IMR-90 (cell line): ENCODE measurements around the gene PRKAR1B. TPM values are rescaled to one million over a fixed set of nuclear protein-coding genes. Genes with fewer than 3 reads are reported as not detected.

Source experiments
- ATAC-seq: fragments of 200-7000 bp; cut with Tn5 transposase; 2 replicates; pipeline ENCODE4 v1.9.1; 2020; ENCODE audit warnings: low read depth, mild to moderate bottlenecking, moderate library complexity
- BruUV-seq: library from RNA; stranded (reverse); fragments of 400-500 nt; replicated peaks from 2 replicates; lab custom pipeline; 2021; lab: Mats Ljungman, UMichigan
- CTCF ChIA-PET: fragments of 300-600 bp; formaldehyde crosslinking; extraction: SDS; loops from one replicate; lab custom pipeline; 2021; ENCODE audit warnings: antibody characterized with exemption; lab: Yijun Ruan, JAX
- POLR2A ChIA-PET: fragments of 300-600 bp; sonication (Branson Sonifier 250); formaldehyde crosslinking; loops from one replicate; lab custom pipeline; 2022; ENCODE audit warnings: antibody characterized with exemption; ENCODE audit not compliant: unreplicated experiment; lab: Charles Lee
- DNase-seq: peaks from one replicate; pipeline ENCODE4 v3.0.0; 2013
- H2AFZ ChIP-seq: replicated peaks from 2 replicates; pipeline ENCODE3; 2013; ENCODE audit warnings: low read length, mild to moderate bottlenecking; ENCODE audit not compliant: poor library complexity
- H2AK5ac ChIP-seq: 2 replicates; pipeline ENCODE4 v1.6.1; 2013; ENCODE audit warnings: low read depth, low read length, inconsistent platforms
- H2AK9ac ChIP-seq: replicated peaks from 2 replicates; pipeline ENCODE3; 2013; ENCODE audit warnings: mild to moderate bottlenecking, low read depth, low read length, moderate library complexity; ENCODE audit not compliant: poor library complexity
- H2BK120ac ChIP-seq: 2 replicates; pipeline ENCODE4 v1.6.1; 2013; ENCODE audit warnings: low read depth, low read length, inconsistent platforms
- H2BK15ac ChIP-seq: 3 replicates; pipeline ENCODE4 v1.6.1; 2013; ENCODE audit warnings: low read depth, low read length, inconsistent platforms
- H2BK20ac ChIP-seq: 2 replicates; pipeline ENCODE4 v1.6.1; 2013; ENCODE audit warnings: low read depth, mild to moderate bottlenecking, inconsistent platforms, low read length, moderate library complexity
- H2BK5ac ChIP-seq: 2 replicates; pipeline ENCODE4 v1.6.1; 2013; ENCODE audit warnings: mild to moderate bottlenecking, low read depth, low read length, inconsistent platforms; ENCODE audit not compliant: poor library complexity, severe bottlenecking
- H3K14ac ChIP-seq: replicated peaks from 2 replicates; pipeline ENCODE4 v1.6.1; 2013; ENCODE audit warnings: low read depth, low read length, inconsistent platforms
- H3K18ac ChIP-seq: 2 replicates; pipeline ENCODE4 v1.6.1; 2013; ENCODE audit warnings: low read depth, low read length, control low read depth
- H3K23ac ChIP-seq: 2 replicates; pipeline ENCODE4 v1.6.1; 2013; ENCODE audit warnings: low read depth, low read length, inconsistent platforms
- H3K27ac ChIP-seq: 2 replicates; pipeline ENCODE4 v1.5.1; 2013; ENCODE audit warnings: mild to moderate bottlenecking, control low read depth, low read length; ENCODE audit not compliant: insufficient read depth
- H3K27me3 ChIP-seq: 2 replicates; pipeline ENCODE4 v1.6.1; 2013; ENCODE audit warnings: low read length; ENCODE audit not compliant: control insufficient read depth, insufficient read depth
- H3K36me3 ChIP-seq: 2 replicates; pipeline ENCODE4 v1.6.1; 2013; ENCODE audit warnings: low read length, mixed read lengths; ENCODE audit not compliant: control insufficient read depth, insufficient read depth
- H3K4ac ChIP-seq: 2 replicates; pipeline ENCODE4 v1.6.1; 2013; ENCODE audit warnings: low read depth, low read length, inconsistent platforms
- H3K4me1 ChIP-seq: 2 replicates; pipeline ENCODE4 v1.6.1; 2013; ENCODE audit warnings: low read length, mixed read lengths; ENCODE audit not compliant: control insufficient read depth, insufficient read depth
- H3K4me2 ChIP-seq: 2 replicates; pipeline ENCODE4 v1.6.1; 2013; ENCODE audit warnings: low read depth, mild to moderate bottlenecking, control low read depth, low read length, moderate library complexity
- H3K4me3 ChIP-seq: 2 replicates; pipeline ENCODE4 v1.5.1; 2013; ENCODE audit warnings: low read depth, mild to moderate bottlenecking, control low read depth, low read length, moderate library complexity; ENCODE audit not compliant: insufficient read depth
- H3K56ac ChIP-seq: 2 replicates; pipeline ENCODE4 v1.6.1; 2013; ENCODE audit warnings: low read length, inconsistent platforms; ENCODE audit not compliant: insufficient read depth; ENCODE audit errors: extremely low read depth
- H3K79me1 ChIP-seq, 2 experiments: 2 replicates each; pipeline ENCODE4 v1.6.1; 2013; ENCODE audit warnings: low read length in 2 of 2, inconsistent platforms in 1 of 2, low read depth in 1 of 2
- H3K9ac ChIP-seq: 2 replicates; pipeline ENCODE4 v1.6.1; 2013; ENCODE audit warnings: low read depth, low read length, control low read depth
- H3K9me1 ChIP-seq: 2 replicates; pipeline ENCODE4 v1.6.1; 2013; ENCODE audit warnings: low read length, inconsistent platforms; ENCODE audit not compliant: insufficient read depth
- H3K9me3 ChIP-seq: 2 replicates; pipeline ENCODE4 v1.6.1; 2013; ENCODE audit warnings: low read length; ENCODE audit not compliant: control insufficient read depth, insufficient read depth
- H4K20me1 ChIP-seq: 2 replicates; pipeline ENCODE4 v1.6.1; 2013; ENCODE audit warnings: low read length, inconsistent platforms; ENCODE audit not compliant: insufficient read depth
- H4K5ac ChIP-seq: 2 replicates; pipeline ENCODE4 v1.6.1; 2013; ENCODE audit warnings: mild to moderate bottlenecking, low read depth, low read length, control low read depth
- H4K8ac ChIP-seq, 2 experiments: 2 replicates each; pipeline ENCODE4 v1.6.1; 2013; ENCODE audit warnings: low read depth in 2 of 2, low read length in 2 of 2, control low read depth in 1 of 2, inconsistent platforms in 1 of 2
- H4K91ac ChIP-seq: 2 replicates; pipeline ENCODE4 v1.6.1; 2013; ENCODE audit warnings: low read depth, low read length, inconsistent platforms; ENCODE audit not compliant: insufficient read depth
- BHLHE40 ChIP-seq: fragments of 150-350 bp; IDR thresholded peaks from 2 replicates; pipeline ENCODE4 v1.6.1; 2016; ENCODE audit warnings: mild to moderate bottlenecking, low read depth, low read length
- CEBPB ChIP-seq: IDR thresholded peaks from 2 replicates; pipeline ENCODE4 v1.6.1; 2012; ENCODE audit warnings: low read depth, low read length, improper control_type of control experiment
- CHD1 ChIP-seq: IDR thresholded peaks from 2 replicates; pipeline ENCODE4 v1.6.1; 2012; ENCODE audit warnings: low read depth, low read length, improper control_type of control experiment
- CTCF ChIP-seq: conservative IDR thresholded peaks from 2 replicates; pipeline ENCODE4 v1.5.1; 2012; ENCODE audit warnings: mild to moderate bottlenecking, low read depth, low read length, improper control_type of control experiment
- ELK1 ChIP-seq: fragments of 150-350 bp; IDR thresholded peaks from 2 replicates; pipeline ENCODE4 v1.6.1; 2016; ENCODE audit warnings: low read depth, mild to moderate bottlenecking, low read length, moderate library complexity, borderline replicate concordance
- FOS ChIP-seq: fragments of 150-350 bp; IDR thresholded peaks from 2 replicates; pipeline ENCODE4 v1.6.1; 2016; ENCODE audit warnings: low read depth, low read length
- MAFK ChIP-seq: IDR thresholded peaks from 2 replicates; pipeline ENCODE4 v1.6.1; 2012; ENCODE audit warnings: low read depth, low read length, improper control_type of control experiment
- MAZ ChIP-seq: IDR thresholded peaks from 2 replicates; pipeline ENCODE4 v1.6.1; 2012; ENCODE audit warnings: low read depth, mild to moderate bottlenecking, low read length, improper control_type of control experiment, moderate library complexity, borderline replicate concordance
- MXI1 ChIP-seq: IDR thresholded peaks from 2 replicates; pipeline ENCODE4 v1.6.1; 2012; ENCODE audit warnings: low read depth, mild to moderate bottlenecking, low read length, moderate library complexity, borderline replicate concordance
- NFE2L2 ChIP-seq: fragments of 150-350 bp; IDR thresholded peaks from 2 replicates; pipeline ENCODE4 v1.6.1; 2016; ENCODE audit warnings: low read depth, mild to moderate bottlenecking, low read length
- POLR2A ChIP-seq: IDR thresholded peaks from 2 replicates; pipeline ENCODE4 v1.6.1; 2012; ENCODE audit warnings: mild to moderate bottlenecking, low read depth, low read length
- RAD21 ChIP-seq: IDR thresholded peaks from 2 replicates; pipeline ENCODE4 v1.6.1; 2012; ENCODE audit warnings: low read length, improper control_type of control experiment
- RCOR1 ChIP-seq: IDR thresholded peaks from 2 replicates; pipeline ENCODE4 v1.6.1; 2012; ENCODE audit warnings: mild to moderate bottlenecking, low read length, improper control_type of control experiment; ENCODE audit not compliant: insufficient replicate concordance
- RFX5 ChIP-seq: IDR thresholded peaks from 2 replicates; pipeline ENCODE4 v1.8.0; 2012; ENCODE audit warnings: low read depth, mild to moderate bottlenecking, low read length, moderate library complexity
- SMC3 ChIP-seq: fragments of 150-350 bp; IDR thresholded peaks from 2 replicates; pipeline ENCODE4 v1.6.1; 2016; ENCODE audit warnings: low read depth, mild to moderate bottlenecking, antibody characterized with exemption, low read length, moderate library complexity
- WGBS, 2 experiments: methylation state at CpG; one replicate each; pipeline versions ENCODE4 v1.1.5 to v1.1.7; 2013; ENCODE audit warnings: missing lambda C conversion rate in 2 of 2; ENCODE audit not compliant: insufficient read length in 1 of 2; ENCODE audit errors: extremely low coverage in 2 of 2; 5-methylcytosine and 5-hydroxymethylcytosine counted together
- dilution Hi-C: fragments of 300-500 bp; cut with HindIII; formaldehyde crosslinking; loops from one replicate; pipeline ENCODE4 v1.14.3; 2018; ENCODE audit warnings: low sequenced_read_pairs; ENCODE audit not compliant: unreplicated experiment
- in situ Hi-C: fragments of 300-500 bp; cut with MboI; formaldehyde crosslinking; loops from 3 replicates; pipeline ENCODE4 v1.14.3; 2019; ENCODE audit warnings: low sequenced_read_pairs, inconsistent platforms, mixed read lengths
- intact Hi-C: fragments of 100-400 bp; cut with micrococcal nuclease; formaldehyde crosslinking; loops from 2 replicates; pipeline ENCODE4 v1.10.0; 2022
- polyA plus RNA-seq, 3 experiments: library from polyadenylated mRNA; depleted of rRNA; stranded (reverse); fragments of >200 nt; gene quantifications; 2 replicates each; pipeline ENCODE4 v1.2.3, GENCODE V29; 2012; ENCODE audit warnings: low replicate concordance in 1 of 3
- total RNA-seq: library from RNA; depleted of rRNA; stranded (reverse); fragments of >200 nt; gene quantifications from 2 replicates; pipeline ENCODE4 v1.2.3, GENCODE V29; 2012
- TF ChIP-seq, protein P1 (sequence below): fragments of 150-350 bp; IDR thresholded peaks from 2 replicates; pipeline ENCODE4 v1.6.1; 2017; ENCODE audit warnings: mild to moderate bottlenecking, antibody characterized with exemption, low read length, low read depth

PRKAR1B gene
- total and polyA plus RNA-seq, 2 of the 4 experiments (the other 2 are of a cell fraction): 15.2 to 20.2 TPM

GRCh38 chr7:528451-528850, 198.6 kb downstream of the PRKAR1B start:
- Histone ChIP-seq H3K4me2 (no peak overlapping the region), H2BK15ac (no peak overlapping the region), H3K18ac (no peak overlapping the region), H3K27me3 (peaks cover 33% of the 10 kb centered on the region), H3K9me1 (no peaks in the 10 kb centered on the region), H4K8ac (no peak overlapping the region), H2AK9ac (no peak overlapping the region), H3K27ac (no peak overlapping the region), H2BK5ac (no peak overlapping the region), H3K4me3 (no peak overlapping the region), H4K91ac (no peak overlapping the region), H2BK120ac (no peak overlapping the region), H2BK20ac (no peak overlapping the region), H3K14ac (no peak overlapping the region), H2AK5ac (no peak overlapping the region), H3K36me3 (no peaks in the 10 kb centered on the region), H3K9ac (no peak overlapping the region), H4K20me1 (no peaks in the 10 kb centered on the region), H3K4me1 (no peaks in the 10 kb centered on the region), H3K23ac (no peak overlapping the region), H3K4ac (no peak overlapping the region), H4K5ac (no peak overlapping the region), H3K79me1 (no peaks in the 10 kb centered on the region), H2AFZ (no peak overlapping the region), H3K9me3 (0 out of 2 replicates have a peak, but pooled peaks cover 3% of the 10 kb centered on the region), H3K56ac (no peak overlapping the region)
- dilution Hi-C loops: no loop called here
- in situ Hi-C loops: no loop called here
- ATAC-seq: no peak
- no peak for DNase-seq
- intact Hi-C loops: no loop called here
- TF ChIP-seq MAFK (no peak), ELK1 (no peak), NFE2L2 (no peak), MXI1 (no peak), RAD21 (no peak), RCOR1 (no peak), SMC3 (no peak), RFX5 (no peak), CHD1 (no peak), FOS (no peak), CTCF (no peak), BHLHE40 (no peak), POLR2A (no peak), CEBPB (no peak), MAZ (no peak)
- TF ChIP-seq, protein P1, sequence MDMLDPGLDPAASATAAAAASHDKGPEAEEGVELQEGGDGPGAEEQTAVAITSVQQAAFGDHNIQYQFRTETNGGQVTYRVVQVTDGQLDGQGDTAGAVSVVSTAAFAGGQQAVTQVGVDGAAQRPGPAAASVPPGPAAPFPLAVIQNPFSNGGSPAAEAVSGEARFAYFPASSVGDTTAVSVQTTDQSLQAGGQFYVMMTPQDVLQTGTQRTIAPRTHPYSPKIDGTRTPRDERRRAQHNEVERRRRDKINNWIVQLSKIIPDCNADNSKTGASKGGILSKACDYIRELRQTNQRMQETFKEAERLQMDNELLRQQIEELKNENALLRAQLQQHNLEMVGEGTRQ: no peak
- ChIA-PET CTCF (no interaction called here), POLR2A (no interaction called here)
- WGBS, 2 experiments: 86% methylated on average over 2 of the region's 2 CpGs; no CpG with 5 or more reads in 1 of the 2 experiments
- no TSS peak for BruUV-seq
